ENCODE measurements around the gene TMBIM1. TPM values are rescaled to one million over a fixed set of nuclear protein-coding genes. Genes with fewer than 3 reads are reported as not detected.

Gene TMBIM1
- total and polyA plus RNA-seq, 9 of the 15 experiments (the other 6 are each of a cell fraction or from before 2014, with no cell fraction given), result 14.2 to 105 (median 47.0) TPM

GRCh38 chr2:218272531-218273212 is 19.6 kb downstream of the TMBIM1 start (continued):
- peak; percentile 77 for TF ChIP-seq HMBOX1 (IDR thresholded peaks at IDR 0.05)
- TF ChIP-seq YY1 (IDR thresholded peaks at IDR 0.05; ENCODE audit: borderline replicate concordance in 1 of 3, control insufficient read depth in 1 of 3, extremely low read depth in 1 of 3, insufficient read depth in 3 of 3, insufficient read length in 1 of 3, insufficient replicate concordance in 2 of 3, low read depth in 1 of 3, low read length in 2 of 3), result no peak
- TF ChIP-seq POLR2G (IDR thresholded peaks at IDR 0.05; ENCODE audit: low read depth, low read length), result peak; percentile 71
- no peak for TF ChIP-seq ZNF347 (CRISPR knock-in tag; IDR thresholded peaks at IDR 0.05; ENCODE audit: low read depth)
- TF ChIP-seq FOXK2 (conservative IDR thresholded peaks at IDR 0.05 in 1 of 2, IDR thresholded peaks at IDR 0.05 in 1 of 2; ENCODE audit: low read depth in 2 of 2), result peak in 1 of 2 experiments; percentile 30; a peak in 1 of 4 replicates
- no peak for TF ChIP-seq RNF219 (CRISPR knock-in tag; IDR thresholded peaks at IDR 0.05)
- no peak for TF ChIP-seq ZNF445 (CRISPR knock-in tag; IDR thresholded peaks at IDR 0.05; ENCODE audit: low read depth)
- TF ChIP-seq BRD9 (IDR thresholded peaks at IDR 0.05; ENCODE audit: low read depth, partially characterized antibody), result no peak
- peak; percentile 55; the same call in 1 of the 2 replicates for TF ChIP-seq SP1 (CRISPR knock-in tag; IDR thresholded peaks at IDR 0.05)
- TF ChIP-seq GABPB1 (CRISPR knock-in tag; IDR thresholded peaks at IDR 0.05), result peak; percentile 8; the same call in 1 of the 2 replicates
- peak; percentile 45; the same call in 1 of the 2 replicates for TF ChIP-seq ARID3A (IDR thresholded peaks at IDR 0.05; ENCODE audit: borderline replicate concordance, low read depth, low read length)
- TF ChIP-seq CUX1 (CRISPR knock-in tag; IDR thresholded peaks at IDR 0.05), result no peak
- no peak for TF ChIP-seq MTA2 (IDR thresholded peaks at IDR 0.05; ENCODE audit: low read depth)
- no peak for TF ChIP-seq HSF4 (CRISPR knock-in tag; IDR thresholded peaks at IDR 0.05; ENCODE audit: borderline replicate concordance)
